ENCODE measurements around the gene IL21R.
"Not testable (repeated sequence)": the region's sequence is repeated elsewhere in the genome, so short reads cannot be mapped to it uniquely, and the experiment has no call there.

IL21R gene

DNA sequence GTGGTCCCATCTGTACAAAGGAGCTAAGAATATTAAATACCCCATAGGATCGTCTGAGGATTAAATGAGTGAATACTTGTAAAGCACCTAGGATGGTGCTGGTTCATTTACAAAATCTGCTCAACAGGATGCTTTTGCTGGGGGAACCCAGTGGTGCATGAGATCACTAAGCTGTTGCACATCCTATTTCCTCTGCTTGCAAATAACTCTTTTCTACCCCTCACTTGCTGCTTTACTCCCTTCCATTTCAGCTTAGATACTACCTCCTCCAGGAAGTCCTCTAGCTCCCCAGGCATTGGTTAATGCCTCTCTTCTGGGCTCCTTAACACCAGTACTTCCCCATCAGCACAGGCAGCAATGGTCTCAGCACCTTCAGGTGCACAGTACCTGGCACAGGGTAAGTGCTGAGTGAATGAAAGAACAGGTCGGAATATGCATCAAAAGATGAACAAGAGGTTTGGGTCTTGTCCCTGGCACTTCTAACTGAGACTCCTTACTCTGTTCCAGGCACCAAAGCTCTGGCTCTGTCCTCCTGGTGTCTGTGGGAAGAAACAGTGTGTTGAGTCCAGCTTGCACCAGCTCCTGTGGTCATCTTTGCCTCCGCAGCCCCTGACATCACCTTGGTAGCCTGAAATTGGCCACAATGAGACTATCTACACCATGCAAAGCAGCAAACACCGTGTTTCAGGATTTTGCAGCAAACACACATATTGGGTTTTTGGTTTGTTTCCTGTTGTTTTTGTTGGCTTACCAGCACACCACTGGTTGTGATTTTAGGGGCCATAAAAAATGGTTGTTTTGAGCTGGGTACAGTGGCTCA, 24.1 kb upstream of the IL21R start:
- DNase-seq: no peak

- no peak for DNase-seq
Observed at GRCh38 chr16:27378871-27379481, 23.0 kb upstream of the IL21R start.

DNA sequence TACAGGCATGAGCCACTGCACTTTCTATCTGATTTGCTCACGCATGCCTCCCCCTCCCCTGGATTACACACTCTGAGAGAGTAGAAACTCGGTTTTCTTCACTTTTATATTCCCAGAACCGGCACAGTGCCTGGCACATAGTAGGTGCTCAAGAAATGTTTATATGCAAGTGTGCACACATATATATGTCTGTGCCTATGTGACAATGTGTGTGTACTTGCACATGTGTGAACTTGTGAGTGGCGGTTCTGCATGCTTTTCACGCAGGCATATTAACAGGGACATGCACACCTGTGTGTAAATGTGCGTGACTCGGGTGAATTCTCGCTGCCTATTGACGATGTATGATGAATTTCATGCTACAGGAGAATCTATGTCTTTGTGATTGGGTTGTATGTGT, 22.1 kb upstream of the IL21R start:
- no peak for DNase-seq

DNA sequence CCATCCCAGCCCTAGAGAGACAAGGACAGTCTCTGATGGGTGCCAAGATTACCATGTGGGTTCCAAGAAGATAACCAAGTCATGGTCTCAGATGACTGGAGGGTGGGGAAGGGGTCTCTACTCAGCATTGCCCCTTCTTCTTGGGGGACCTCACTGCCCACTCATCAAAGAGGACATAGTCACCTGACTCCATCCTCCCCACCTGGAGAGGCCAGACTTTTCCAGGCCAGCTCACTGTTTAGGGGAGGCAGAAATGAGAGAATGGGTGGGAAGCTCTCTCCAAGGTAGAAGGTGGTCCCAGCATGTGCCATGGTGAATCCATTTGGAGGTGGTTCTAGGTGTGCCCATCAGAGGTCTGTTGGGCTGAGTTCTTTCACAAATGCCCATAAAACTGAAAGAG, 20.7 kb upstream of the IL21R start:
- DNase-seq: no peak

GRCh38 chr16:27381974-27382855, 19.8 kb upstream of the IL21R start:
- DNase-seq: no peak

- DNase-seq: no peak
Observed at GRCh38 chr16:27383556-27384243, 18.3 kb upstream of the IL21R start.

- DNase-seq: no peak
Observed at GRCh38 chr16:27384425-27384824, 17.5 kb upstream of the IL21R start.

- no peak for DNase-seq
Observed at GRCh38 chr16:27385398-27385797, 16.6 kb upstream of the IL21R start.

DNA sequence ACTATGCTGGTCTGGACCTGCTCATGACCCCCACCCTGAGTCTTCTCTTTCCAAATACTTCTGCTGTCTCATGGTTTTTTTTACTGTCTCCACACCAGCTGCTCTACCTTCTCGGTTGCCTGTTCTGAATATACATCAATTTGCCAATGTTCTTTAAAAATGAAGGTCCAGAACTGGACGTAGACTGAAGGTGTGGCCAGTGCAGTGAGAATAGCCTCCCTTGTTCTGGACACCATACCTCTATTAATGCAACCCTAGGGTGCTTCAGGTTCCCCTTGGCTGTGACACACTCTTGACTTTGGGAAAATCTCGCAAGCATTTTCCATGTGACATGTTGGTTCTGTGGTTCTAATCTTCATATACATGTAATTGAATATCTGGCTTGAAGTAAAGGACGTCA, 15.3 kb upstream of the IL21R start:
- no peak for DNase-seq

DNA sequence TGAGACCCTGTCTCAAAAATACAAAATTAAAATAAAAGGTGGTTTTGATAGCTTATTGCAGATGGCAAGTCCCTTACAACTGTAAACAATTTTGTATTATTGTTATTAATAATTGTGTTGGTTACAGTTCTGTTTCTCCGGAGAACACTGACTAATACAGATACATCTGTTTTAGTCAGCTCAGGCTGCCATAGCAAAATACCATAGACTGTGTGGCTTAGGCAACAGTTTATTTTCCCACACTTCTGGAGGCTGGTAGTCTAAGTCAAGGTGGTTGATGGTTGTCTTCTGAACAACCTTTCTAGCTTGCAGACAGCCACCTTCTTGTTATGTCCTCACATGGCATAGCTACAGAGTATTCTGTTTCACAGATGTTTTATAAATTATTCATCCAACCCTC, 14.2 kb upstream of the IL21R start:
- DNase-seq: no peak

DNA sequence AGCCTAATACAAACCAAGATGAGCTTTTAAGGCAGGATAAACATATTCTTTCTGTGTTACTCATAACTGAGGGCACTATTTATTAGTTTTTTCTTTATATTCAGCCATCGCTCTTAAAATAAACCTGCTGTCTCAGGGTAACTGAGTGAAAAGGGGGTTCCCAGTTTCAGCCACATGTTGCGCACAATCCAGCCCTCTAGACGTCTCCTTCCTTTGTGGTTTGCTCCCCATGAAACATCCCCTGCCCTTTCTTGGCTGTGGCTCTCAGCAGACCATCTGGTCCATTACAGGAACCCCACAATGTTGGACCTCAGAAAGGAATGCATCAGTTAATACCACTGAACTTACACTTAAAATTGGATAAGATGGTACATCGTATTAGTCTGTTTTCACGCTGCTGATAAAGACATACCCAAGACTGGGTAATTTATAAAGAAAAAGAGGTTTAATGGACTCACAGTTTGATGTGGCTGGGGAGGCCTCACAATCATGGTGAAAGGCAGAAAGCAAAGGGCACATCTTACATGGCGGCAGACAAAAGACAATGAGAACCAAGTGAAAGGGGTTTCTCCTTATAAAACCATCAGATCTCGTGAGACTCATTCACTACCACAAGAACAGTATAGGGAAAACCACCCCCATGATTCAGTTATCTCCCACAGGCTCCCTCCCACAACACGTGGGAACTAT, 12.6 kb upstream of the IL21R start:
- no peak for DNase-seq

DNA sequence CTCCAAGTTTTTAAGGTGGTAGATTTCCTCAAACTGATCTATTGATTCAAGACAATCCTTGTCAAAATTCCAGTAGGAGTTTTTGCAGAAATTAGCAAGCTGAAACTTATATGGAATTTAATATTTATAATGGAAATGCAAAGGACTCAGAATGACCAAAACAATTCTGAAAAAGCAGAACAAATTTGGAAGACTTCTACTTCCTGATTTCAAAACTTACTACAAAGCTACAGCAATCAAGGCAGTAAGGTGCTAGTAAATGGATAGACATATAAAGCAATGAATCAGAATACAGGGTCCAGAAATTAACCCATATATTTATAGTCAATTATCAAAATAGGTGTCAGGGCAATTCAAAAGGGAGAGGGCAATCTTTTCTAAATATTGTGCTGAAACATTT, 11.8 kb upstream of the IL21R start:
- DNase-seq: no peak

DNA sequence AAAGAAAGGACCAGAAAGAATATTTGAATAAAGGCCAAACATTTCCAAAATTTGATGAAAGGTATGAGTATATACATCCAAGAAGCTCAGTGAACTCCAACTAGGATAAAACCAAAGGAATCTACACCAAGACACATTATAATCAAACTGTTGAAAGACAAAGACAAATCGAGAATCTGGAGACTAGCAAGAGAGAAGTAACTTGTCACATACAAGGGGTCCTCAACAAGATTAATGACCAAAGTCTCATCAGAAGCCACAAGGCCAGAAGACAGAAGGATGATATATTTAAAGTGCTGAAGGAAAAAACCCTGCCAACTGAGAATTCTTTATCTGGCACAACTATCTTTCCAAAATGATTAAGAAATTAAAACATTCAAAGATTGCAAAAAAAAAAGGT, 9.3 kb upstream of the IL21R start:
- DNase-seq: no peak

- no peak for DNase-seq
Observed at GRCh38 chr16:27394516-27394915, 7.5 kb upstream of the IL21R start.

DNA sequence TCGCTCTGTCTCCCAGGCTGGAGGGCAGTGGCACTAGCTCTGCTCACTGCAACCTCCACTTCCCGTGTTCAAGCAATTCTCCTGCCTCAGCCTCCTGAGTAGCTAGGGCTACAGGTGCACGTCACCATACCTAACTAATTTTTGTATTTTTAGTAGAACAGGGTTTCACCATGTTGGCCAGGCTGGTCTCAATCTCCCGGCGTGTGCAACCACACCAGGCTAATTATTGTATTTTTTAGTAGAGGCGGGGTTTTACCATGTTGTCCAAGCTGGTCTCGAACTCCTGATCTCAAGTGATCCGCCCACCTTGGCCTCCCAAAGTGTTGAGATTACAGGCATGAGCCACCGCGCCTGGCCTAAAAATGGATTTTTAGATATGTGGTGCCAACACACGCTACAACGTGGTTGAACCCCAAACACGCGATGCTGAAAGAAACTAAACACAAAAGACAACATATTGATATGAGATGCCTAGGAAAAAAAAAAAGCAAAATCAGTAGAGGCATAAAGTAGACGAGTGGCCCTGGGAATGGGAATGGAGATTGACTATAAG, 3.6 kb upstream of the IL21R start:
- not testable (repeated sequence) for DNase-seq

DNA sequence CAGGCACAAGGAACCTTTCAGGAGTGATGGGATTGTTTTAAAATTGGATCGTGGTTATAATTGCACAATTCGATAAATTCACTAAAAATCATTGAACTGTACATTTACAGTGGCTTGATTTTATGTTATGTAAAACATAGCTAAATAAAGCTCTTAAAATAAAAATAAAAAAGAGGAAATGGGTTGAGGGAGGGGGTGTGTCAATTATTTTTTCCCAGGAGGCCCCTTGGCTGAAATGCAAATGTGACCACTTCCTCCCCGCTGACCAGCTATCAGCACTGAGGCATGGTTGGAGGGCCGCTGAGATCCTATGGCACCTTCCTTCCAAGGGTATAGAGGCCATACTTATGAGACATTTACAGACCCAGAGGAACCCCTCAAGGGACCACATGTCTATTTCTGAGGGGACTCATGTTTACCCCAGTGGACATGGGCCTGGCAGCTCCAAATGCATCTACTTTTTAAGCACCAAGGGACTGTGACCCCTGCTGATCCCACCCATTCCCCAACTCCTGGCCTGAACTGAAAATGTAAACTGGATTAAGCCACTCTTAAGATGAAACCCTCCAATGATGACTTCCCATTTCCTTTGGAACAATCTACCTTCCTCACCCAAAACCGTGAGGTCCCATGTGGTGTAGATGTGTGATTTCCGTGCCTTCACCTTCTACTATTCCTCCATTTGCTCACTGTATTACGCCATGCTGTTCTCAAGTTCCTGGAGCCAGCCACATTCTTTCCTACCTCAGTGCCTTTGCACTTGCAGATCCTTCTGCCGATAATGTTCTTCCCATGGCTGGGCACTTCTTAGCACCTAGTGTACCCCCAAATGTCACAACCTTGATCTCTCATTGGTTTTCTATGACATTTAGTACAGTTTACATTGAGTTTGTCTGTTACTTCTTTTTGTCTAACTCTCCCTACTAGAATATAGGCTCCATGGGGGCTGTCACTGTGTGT, 2.8 kb upstream of the IL21R start:
- no peak for DNase-seq

DNA sequence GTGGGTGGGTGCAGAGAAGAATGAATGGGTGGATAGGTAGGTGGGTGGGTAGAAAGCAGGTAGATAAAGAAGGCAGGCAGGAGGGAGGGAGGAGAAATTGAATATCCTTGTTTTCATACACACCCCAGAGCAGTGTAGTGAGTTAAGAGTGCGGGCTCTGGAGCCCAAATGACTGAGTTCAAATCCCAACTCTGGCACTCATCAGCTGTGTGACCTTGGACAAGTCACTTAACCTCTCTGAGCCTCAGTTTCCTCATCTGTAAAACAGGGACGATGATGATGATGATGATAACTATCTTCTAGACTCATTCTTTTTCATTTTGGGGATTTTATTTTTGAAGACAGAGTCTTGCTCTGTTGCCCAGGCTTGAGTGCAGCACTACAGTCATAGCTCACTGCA, 2.0 kb upstream of the IL21R start:
- no peak for DNase-seq

GRCh38 chr16:27400751-27401620, 988 bp upstream of the IL21R start:
- DNase-seq: no peak

- DNase-seq: no peak
Observed at GRCh38 chr16:27402569-27402963, 592 bp downstream of the IL21R start.

Measured in CD4-positive, alpha-beta T cell treated with Interleukin-12 subunit alpha and Interleukin-12 subunit beta, for 1 hour (primary cell).